OCI-LY1 (cell line): ENCODE results near the gene DUSP16.
A peak's percentile ranks its signal among the peaks of the same experiment; 100 is the strongest.

Experiments
- H2AFZ ChIP-seq: fragments of 200-600 bp; sonication (generic), shearing (Covaris generic); 2 replicates; pipeline ENCODE4 v1.6.0; 2014; ENCODE audit warnings: antibody characterized with exemption, mild to moderate bottlenecking, low read length
- H3F3A ChIP-seq: fragments of 200-600 bp; sonication (generic), shearing (Covaris generic); 2 replicates; pipeline ENCODE4 v1.6.0; 2014; ENCODE audit warnings: mild to moderate bottlenecking, antibody characterized with exemption, low read length, moderate library complexity; ENCODE audit not compliant: insufficient read depth
- H3K27ac ChIP-seq: fragments of 200-600 bp; sonication (generic); 2 replicates; pipeline ENCODE4 v1.5.1; 2014; ENCODE audit warnings: low read length, mixed run types, mild to moderate bottlenecking, low read depth; ENCODE audit not compliant: poor library complexity, severe bottlenecking
- H3K27me3 ChIP-seq: fragments of 200-600 bp; sonication (generic); 2 replicates; pipeline ENCODE4 v1.6.0; 2014; ENCODE audit warnings: antibody characterized with exemption, mild to moderate bottlenecking, low read length, moderate library complexity; ENCODE audit not compliant: insufficient read depth
- H3K36me3 ChIP-seq: fragments of 200-600 bp; sonication (generic); 2 replicates; pipeline ENCODE4 v1.6.1; 2014; ENCODE audit warnings: mild to moderate bottlenecking, antibody characterized with exemption, low read length, moderate library complexity, mixed read lengths; ENCODE audit not compliant: insufficient read depth
- H3K4me1 ChIP-seq: fragments of 200-600 bp; sonication (generic); 2 replicates; pipeline ENCODE4 v1.5.1; 2014; ENCODE audit warnings: mild to moderate bottlenecking, low read length, moderate library complexity; ENCODE audit not compliant: insufficient read depth, severe bottlenecking
- H3K4me2 ChIP-seq: fragments of 200-600 bp; sonication (generic), shearing (Covaris generic); 2 replicates; pipeline ENCODE4 v1.6.1; 2014; ENCODE audit warnings: low read length
- H3K4me3 ChIP-seq: fragments of 200-600 bp; sonication (generic); 2 replicates; pipeline ENCODE4 v1.5.1; 2014; ENCODE audit warnings: low read length, low read depth, mild to moderate bottlenecking, mixed read lengths; ENCODE audit not compliant: poor library complexity, severe bottlenecking
- H3K79me2 ChIP-seq: fragments of 200-600 bp; shearing (Covaris generic); 2 replicates; pipeline ENCODE4 v1.6.1; 2016; ENCODE audit warnings: mixed run types, low read length, mixed read lengths; ENCODE audit not compliant: insufficient read depth
- H3K9ac ChIP-seq: fragments of 200-600 bp; sonication (generic), shearing (Covaris generic); 2 replicates; pipeline ENCODE4 v1.6.1; 2014; ENCODE audit warnings: mild to moderate bottlenecking, low read length, mixed read lengths
- H3K9me2 ChIP-seq: fragments of 200-600 bp; sonication (generic), shearing (Covaris generic); 2 replicates; pipeline ENCODE4 v1.6.1; 2014; ENCODE audit warnings: low read depth, mild to moderate bottlenecking, low read length, mixed read lengths
- H3K9me3 ChIP-seq: fragments of 200-600 bp; shearing (Covaris generic); 2 replicates; pipeline ENCODE4 v1.6.1; 2014; ENCODE audit warnings: low read length, mixed read lengths
- H4K20me1 ChIP-seq: fragments of 200-600 bp; sonication (generic), shearing (Covaris generic); 2 replicates; pipeline ENCODE4 v1.6.0; 2016; ENCODE audit warnings: mild to moderate bottlenecking, low read length; ENCODE audit not compliant: insufficient read depth
- EZH2 ChIP-seq: fragments of 200-600 bp; sonication (generic), shearing (Covaris generic); IDR thresholded peaks from 2 replicates; pipeline ENCODE4 v1.8.0; 2017; ENCODE audit warnings: borderline replicate concordance, mixed run types, mild to moderate bottlenecking, antibody characterized with exemption, low read length, moderate library complexity, mixed read lengths
- TF ChIP-seq, protein P1 (sequence below): fragments of 200-600 bp; sonication (generic), shearing (Covaris generic); IDR thresholded peaks from 2 replicates; pipeline ENCODE4 v1.5.1; 2017; ENCODE audit warnings: mild to moderate bottlenecking, antibody characterized with exemption, low read length, moderate library complexity, mixed read lengths

Gene DUSP16

DNA sequence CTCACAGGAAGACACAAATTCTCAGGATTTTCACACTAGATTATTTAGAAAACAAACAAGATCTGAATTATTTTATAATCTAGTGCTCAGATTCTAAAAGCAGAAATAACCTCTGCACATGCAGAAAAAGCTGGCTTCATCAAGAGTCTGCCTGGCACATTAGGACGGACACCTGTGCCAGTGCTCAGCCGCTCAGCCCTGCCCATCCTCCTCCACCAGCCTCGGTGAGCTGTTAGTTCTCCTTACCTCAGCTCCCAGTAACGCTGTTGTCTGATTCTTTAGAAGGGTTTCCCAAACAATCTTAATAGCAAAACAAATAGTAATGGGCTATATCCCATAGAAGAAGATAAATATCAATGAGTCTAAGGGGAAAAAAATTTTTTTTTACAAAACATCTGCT is 27.7 kb downstream of the DUSP16 start:
- Histone ChIP-seq H3K27me3 (no peaks in the 10 kb centered on the region), H3K4me2 (no peak overlapping the region), H4K20me1 (no peaks in the 10 kb centered on the region), H3K9me3 (no peaks in the 10 kb centered on the region), H3K9ac (no peak overlapping the region), H3K36me3 (no peaks in the 10 kb centered on the region), H3K4me3 (no peak overlapping the region), H3K27ac (peak overlapping the region; percentile 58), H3F3A (no peaks in the 10 kb centered on the region), H3K4me1 (peaks cover 62% of the 10 kb centered on the region), H3K79me2 (no peaks in the 10 kb centered on the region), H3K9me2 (no peaks in the 10 kb centered on the region), H2AFZ (no peak overlapping the region)
- TF ChIP-seq, protein P1, sequence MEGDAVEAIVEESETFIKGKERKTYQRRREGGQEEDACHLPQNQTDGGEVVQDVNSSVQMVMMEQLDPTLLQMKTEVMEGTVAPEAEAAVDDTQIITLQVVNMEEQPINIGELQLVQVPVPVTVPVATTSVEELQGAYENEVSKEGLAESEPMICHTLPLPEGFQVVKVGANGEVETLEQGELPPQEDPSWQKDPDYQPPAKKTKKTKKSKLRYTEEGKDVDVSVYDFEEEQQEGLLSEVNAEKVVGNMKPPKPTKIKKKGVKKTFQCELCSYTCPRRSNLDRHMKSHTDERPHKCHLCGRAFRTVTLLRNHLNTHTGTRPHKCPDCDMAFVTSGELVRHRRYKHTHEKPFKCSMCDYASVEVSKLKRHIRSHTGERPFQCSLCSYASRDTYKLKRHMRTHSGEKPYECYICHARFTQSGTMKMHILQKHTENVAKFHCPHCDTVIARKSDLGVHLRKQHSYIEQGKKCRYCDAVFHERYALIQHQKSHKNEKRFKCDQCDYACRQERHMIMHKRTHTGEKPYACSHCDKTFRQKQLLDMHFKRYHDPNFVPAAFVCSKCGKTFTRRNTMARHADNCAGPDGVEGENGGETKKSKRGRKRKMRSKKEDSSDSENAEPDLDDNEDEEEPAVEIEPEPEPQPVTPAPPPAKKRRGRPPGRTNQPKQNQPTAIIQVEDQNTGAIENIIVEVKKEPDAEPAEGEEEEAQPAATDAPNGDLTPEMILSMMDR = no peak
- TF ChIP-seq EZH2 = no peak

DNA sequence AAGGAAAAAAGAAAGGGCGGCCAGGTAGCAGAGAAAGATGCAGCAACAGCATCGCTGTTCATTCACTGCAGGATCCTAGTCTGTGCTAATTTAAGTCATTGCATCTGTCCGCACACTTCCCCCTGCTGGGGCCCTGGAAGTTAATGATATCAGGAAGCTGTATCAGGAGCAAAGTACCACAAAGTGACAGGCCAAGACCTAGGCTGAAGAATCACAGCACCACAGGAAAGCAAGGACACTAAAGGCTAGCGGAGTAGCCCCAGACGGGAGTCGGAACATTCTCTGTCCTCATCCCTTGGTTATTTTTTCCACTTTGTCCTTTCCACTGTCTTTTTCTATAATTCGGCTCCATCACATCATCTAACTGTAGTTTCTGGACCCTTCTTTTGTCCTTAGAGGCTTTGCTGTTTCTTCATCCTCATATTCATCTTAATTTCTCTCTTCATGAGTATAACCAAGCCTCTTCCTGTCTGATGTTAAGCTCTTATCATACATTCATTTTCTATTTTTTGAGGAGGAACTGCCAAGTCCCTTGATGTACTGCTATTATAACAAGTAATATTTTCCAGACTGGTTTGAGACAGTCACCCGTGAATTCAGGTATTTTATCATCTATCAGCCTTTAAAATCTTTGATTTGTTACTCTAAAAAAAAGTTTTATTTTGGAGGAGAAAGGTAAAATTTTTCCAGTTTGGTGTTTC is 28.3 kb downstream of the DUSP16 start:
- Histone ChIP-seq H3K9me2 (no peaks in the 10 kb centered on the region), H3K79me2 (no peaks in the 10 kb centered on the region), H3K36me3 (no peaks in the 10 kb centered on the region), H3K4me1 (peaks cover 56% of the 10 kb centered on the region), H3K27me3 (no peaks in the 10 kb centered on the region), H3F3A (no peaks in the 10 kb centered on the region), H4K20me1 (no peaks in the 10 kb centered on the region), H3K9me3 (no peaks in the 10 kb centered on the region), H3K9ac (no peak overlapping the region; the same call in 1 of the 2 replicates), H3K27ac (peak overlapping the region; percentile 58), H2AFZ (no peak overlapping the region), H3K4me3 (no peak overlapping the region), H3K4me2 (no peak overlapping the region)
- no peak for TF ChIP-seq EZH2
- TF ChIP-seq, protein P1 = no peak

DNA sequence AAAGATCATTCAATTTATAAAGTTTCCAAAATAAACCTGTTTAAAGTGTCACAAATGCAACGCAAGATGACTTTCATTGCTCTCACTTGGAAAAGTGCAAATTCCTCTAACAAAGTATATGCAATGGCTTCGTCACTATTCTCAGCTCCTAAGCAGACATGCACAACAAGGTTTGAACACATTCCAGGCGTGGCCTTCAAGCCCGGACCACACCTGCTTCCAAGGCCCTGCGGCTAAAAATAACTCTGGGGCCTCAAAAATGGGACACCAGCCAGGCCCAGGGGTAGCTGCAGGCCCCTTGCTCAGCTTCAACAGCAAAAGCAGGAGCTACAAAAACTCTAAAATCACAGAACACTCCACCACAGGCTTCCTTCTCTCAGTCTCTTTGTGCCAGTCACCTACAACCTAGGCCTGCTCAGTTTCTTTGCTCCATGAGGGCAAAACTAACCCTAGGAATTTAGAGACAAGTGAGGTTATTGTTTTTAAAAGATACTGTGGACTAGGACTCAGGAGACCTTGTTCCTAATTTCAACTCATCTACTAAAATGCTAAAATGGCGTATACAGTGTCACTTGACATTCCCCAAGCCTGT is 29.3 kb downstream of the DUSP16 start:
- Histone ChIP-seq H3K9me2 (no peaks in the 10 kb centered on the region), H3K9me3 (no peaks in the 10 kb centered on the region), H3K4me3 (no peak overlapping the region), H3K9ac (peak overlapping the region; percentile 25; the same call in 1 of the 2 replicates), H3K4me2 (no peak overlapping the region; the same call in 1 of the 2 replicates), H3K79me2 (no peaks in the 10 kb centered on the region), H3F3A (no peaks in the 10 kb centered on the region), H3K27me3 (no peaks in the 10 kb centered on the region), H4K20me1 (no peaks in the 10 kb centered on the region), H3K36me3 (no peaks in the 10 kb centered on the region), H2AFZ (no peak overlapping the region), H3K4me1 (peaks cover 46% of the 10 kb centered on the region), H3K27ac (peak overlapping the region; percentile 58)
- no peak for TF ChIP-seq EZH2
- TF ChIP-seq, protein P1 = no peak
